ENCODE results near the gene PHACTR3. TPM values are rescaled to one million over a fixed set of nuclear protein-coding genes. Genes with fewer than 3 reads are reported as not detected.

PHACTR3 gene
- total and polyA plus RNA-seq, 4 donors = 0.14 to 0.42 (median 0.17) TPM

GRCh38 chr20:59661621-59662020, 57.3 kb downstream of the PHACTR3 start:
- DNase-seq (ENCODE audit: low spot score) = peak; percentile 17
- Histone ChIP-seq H3K4me1 (ENCODE audit: control insufficient read depth in 4 of 4, insufficient read depth in 4 of 4, low read length in 3 of 4) (no peaks in the 10 kb centered on the region), H3K36me3 (ENCODE audit: control insufficient read depth in 4 of 4, insufficient read depth in 3 of 4, low read depth in 1 of 4, low read length in 3 of 4) (no peaks in the 10 kb centered on the region), H3K4me3 (ENCODE audit: low read depth in 1 of 3, low read length in 3 of 3) (no peak overlapping the region), H3K27me3 (ENCODE audit: control insufficient read depth in 4 of 4, insufficient read depth in 4 of 4, low read length in 3 of 4) (peaks cover 0 to 3% (median 0%) of the 10 kb centered on the region in 4 donors), H3K9me3 (ENCODE audit: control insufficient read depth in 4 of 4, low read length in 3 of 4) (peaks cover 3 to 12% (median 10%) of the 10 kb centered on the region in 4 donors), H3K27ac (ENCODE audit: low read depth in 1 of 2, low read length in 2 of 2) (no peak overlapping the region), H3K9ac (ENCODE audit: low read depth in 1 of 2, low read length in 2 of 2) (no peak overlapping the region)
- TF ChIP-seq GABPA (IDR thresholded peaks at IDR 0.05 in 1 of 2, conservative IDR thresholded peaks at IDR 0.05 in 1 of 2) = no peak
- no peak for TF ChIP-seq FOXA1 (IDR thresholded peaks at IDR 0.05)
- TF ChIP-seq FOXA2 (IDR thresholded peaks at IDR 0.05) = no peak
- TF ChIP-seq NR2F2 (IDR thresholded peaks at IDR 0.05) = no peak
- TF ChIP-seq HNF4G (IDR thresholded peaks at IDR 0.05) = no peak
- no peak for TF ChIP-seq ZBTB33 (IDR thresholded peaks at IDR 0.05)
- TF ChIP-seq ATF3 (IDR thresholded peaks at IDR 0.05) = no peak
- WGBS = 74% methylated on average over 10 of the region's 10 CpGs

- WGBS = 52% methylated on average over 5 of the region's 5 CpGs
- H3K36me3 ChIP-seq (ENCODE audit: control insufficient read depth in 4 of 4, insufficient read depth in 3 of 4, low read depth in 1 of 4, low read length in 3 of 4) = no peaks in the 10 kb centered on the region
- H3K27me3 ChIP-seq (ENCODE audit: control insufficient read depth in 4 of 4, insufficient read depth in 4 of 4, low read length in 3 of 4) = peaks cover 0 to 3% (median 0%) of the 10 kb centered on the region in 4 donors
- no peaks in the 10 kb centered on the region for H3K4me1 ChIP-seq (ENCODE audit: control insufficient read depth in 4 of 4, insufficient read depth in 4 of 4, low read length in 3 of 4)
- no peak for TF ChIP-seq EGR1 (IDR thresholded peaks at IDR 0.05; ENCODE audit: low read depth in 2 of 2)
- no peak for TF ChIP-seq REST (IDR thresholded peaks at IDR 0.05)
- no peak for TF ChIP-seq GABPA (IDR thresholded peaks at IDR 0.05 in 1 of 2, conservative IDR thresholded peaks at IDR 0.05 in 1 of 2)
- TF ChIP-seq CTCF (IDR thresholded peaks at IDR 0.05; ENCODE audit: low read depth, low read length, missing input control) = no peak
- H3K4me3 ChIP-seq (ENCODE audit: low read depth in 1 of 3, low read length in 3 of 3) = no peak overlapping the region
- no peak overlapping the region for H3K9ac ChIP-seq (ENCODE audit: low read depth in 1 of 2, low read length in 2 of 2)
- peaks cover 3 to 8% (median 6%) of the 10 kb centered on the region in 4 donors for H3K9me3 ChIP-seq (ENCODE audit: control insufficient read depth in 4 of 4, low read length in 3 of 4)
- H3K27ac ChIP-seq (ENCODE audit: low read depth in 1 of 2, low read length in 2 of 2) = no peak overlapping the region
- peak; percentile 17 for DNase-seq (ENCODE audit: low spot score)
Observed at GRCh38 chr20:59662161-59662560, 57.8 kb downstream of the PHACTR3 start.

Measured in liver (tissue), 9 donors.